PC-9 (cell line): Measurements from ENCODE around the gene SPOP. TPM values are rescaled to one million over a fixed set of nuclear protein-coding genes. Genes with fewer than 3 reads are reported as not detected.

ENCODE experiments used
- BruUV-seq: library from RNA; stranded (reverse); fragments of 400-500 nt; replicated peaks from 2 replicates; lab custom pipeline; 2021; lab: Mats Ljungman, UMichigan
- CTCF ChIA-PET: fragments of 300-600 bp; sonication (Branson Sonifier 250); formaldehyde crosslinking; loops from one replicate; lab custom pipeline; 2022; ENCODE audit warnings: antibody characterized with exemption; lab: Charles Lee
- POLR2A ChIA-PET: fragments of 300-600 bp; sonication (Branson Sonifier 250); formaldehyde crosslinking; loops from one replicate; lab custom pipeline; 2022; ENCODE audit warnings: antibody characterized with exemption; ENCODE audit not compliant: unreplicated experiment; lab: Charles Lee
- DNase-seq, 2 experiments: peaks; one replicate each; pipeline versions ENCODE4 v3.0.0 to v3.0.0-alpha.2; 2015 to 2022; ENCODE audit warnings: mixed read lengths in 1 of 2
- H2AFZ ChIP-seq: fragments of 200-600 bp; sonication (generic); 2 replicates; pipeline ENCODE4 v1.8.1; 2017; ENCODE audit warnings: antibody characterized with exemption
- H3F3A ChIP-seq: fragments of 200-600 bp; sonication (generic); 2 replicates; pipeline ENCODE4 v1.8.1; 2017; ENCODE audit warnings: antibody characterized with exemption, mild to moderate bottlenecking, low read depth; ENCODE audit not compliant: insufficient read depth
- H3K27ac ChIP-seq: fragments of 200-600 bp; sonication (generic); 2 replicates; pipeline ENCODE4 v1.6.1; 2016; ENCODE audit warnings: mixed run types
- H3K27me3 ChIP-seq: fragments of 200-600 bp; sonication (generic); 2 replicates; pipeline ENCODE4 v1.6.1; 2016; ENCODE audit warnings: low read depth, mixed run types; ENCODE audit not compliant: insufficient read depth
- H3K36me3 ChIP-seq: fragments of 200-600 bp; sonication (generic); 2 replicates; pipeline ENCODE4 v1.6.1; 2016; ENCODE audit warnings: low read depth, mixed run types
- H3K4me1 ChIP-seq: fragments of 200-600 bp; sonication (generic); replicated peaks from 2 replicates; pipeline ENCODE4 v1.6.1; 2016; ENCODE audit warnings: mixed run types; ENCODE audit not compliant: insufficient read depth
- H3K4me2 ChIP-seq: fragments of 200-600 bp; sonication (generic); 2 replicates; pipeline ENCODE4 v1.6.1; 2017; ENCODE audit warnings: mixed run types
- H3K4me3 ChIP-seq: fragments of 200-600 bp; sonication (generic); 2 replicates; pipeline ENCODE4 v1.6.1; 2016; ENCODE audit warnings: mixed run types
- H3K79me2 ChIP-seq: fragments of 200-600 bp; sonication (generic); 2 replicates; pipeline ENCODE4 v1.6.1; 2017; ENCODE audit warnings: low read depth, mixed run types
- H3K9me2 ChIP-seq: fragments of 200-600 bp; sonication (generic); 2 replicates; pipeline ENCODE4 v1.8.1; 2017; ENCODE audit warnings: mild to moderate bottlenecking; ENCODE audit not compliant: insufficient read depth
- H3K9me3 ChIP-seq: fragments of 200-600 bp; sonication (generic); 2 replicates; pipeline ENCODE4 v1.8.1; 2016; ENCODE audit warnings: low read depth; ENCODE audit not compliant: insufficient read depth
- H4K20me1 ChIP-seq: fragments of 200-600 bp; sonication (generic); 2 replicates; pipeline ENCODE4 v1.8.1; 2017; ENCODE audit not compliant: insufficient read depth
- CTCF ChIP-seq: fragments of 200-600 bp; sonication (generic); conservative IDR thresholded peaks from 2 replicates; pipeline ENCODE4 v1.6.1; 2017; ENCODE audit warnings: mixed run types, antibody characterized with exemption, mild to moderate bottlenecking, moderate library complexity
- EZH2 ChIP-seq: fragments of 200-600 bp; sonication (generic); IDR thresholded peaks from 2 replicates; pipeline ENCODE4 v1.8.0; 2017; ENCODE audit warnings: antibody characterized with exemption, low read depth
- intact Hi-C: fragments of 100-400 bp; cut with micrococcal nuclease; formaldehyde crosslinking; loops from one replicate; pipeline ENCODE4 v1.10.0; 2022; ENCODE audit not compliant: unreplicated experiment
- total RNA-seq: library from RNA; stranded (reverse); gene quantifications from 2 replicates; pipeline ENCODE4 v1.2.3, GENCODE V29; 2021

SPOP gene
- total RNA-seq, 1 experiment from 2014 or later = 41.7 TPM

DNA sequence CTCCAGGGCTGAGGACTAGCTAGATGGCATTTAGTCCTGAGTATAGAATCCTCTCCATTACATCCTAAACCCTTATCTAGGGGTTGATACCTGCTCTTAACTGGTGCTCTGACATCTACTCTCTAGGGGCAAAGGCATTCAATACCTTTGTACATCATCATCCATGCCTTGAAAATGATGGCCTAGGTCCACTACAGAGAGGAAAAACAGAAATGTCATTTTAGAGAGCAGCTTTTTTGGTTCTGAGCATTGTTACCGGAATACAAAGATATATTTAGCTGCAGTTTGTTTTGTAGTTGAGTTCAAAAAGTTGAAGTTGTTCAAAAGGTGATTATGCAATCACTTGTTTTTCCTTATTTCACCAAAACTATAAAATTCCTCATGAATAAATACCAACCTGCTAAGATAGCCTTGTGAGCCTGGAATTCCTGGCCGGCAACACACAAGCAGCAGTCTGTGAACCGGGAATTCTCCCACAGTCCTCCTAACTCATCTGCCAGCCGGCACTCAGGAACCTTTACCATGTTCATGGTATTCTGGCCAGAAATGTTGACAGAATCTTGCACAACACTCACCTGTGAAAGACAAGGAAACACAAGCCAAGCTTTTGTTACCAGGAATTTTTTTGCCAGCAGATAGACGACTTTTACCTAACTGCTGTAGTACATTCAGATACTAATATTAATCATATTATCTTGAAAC, 66.9 kb downstream of the SPOP start:
- Histone ChIP-seq H3K27me3 (no peaks in the 10 kb centered on the region), H3F3A (no peaks in the 10 kb centered on the region), H3K79me2 (no peaks in the 10 kb centered on the region), H3K9me3 (no peaks in the 10 kb centered on the region), H3K27ac (no peak overlapping the region), H3K4me1 (no peaks in the 10 kb centered on the region), H3K4me2 (no peak overlapping the region), H3K9me2 (no peaks in the 10 kb centered on the region), H4K20me1 (no peaks in the 10 kb centered on the region), H3K4me3 (no peak overlapping the region), H3K36me3 (peaks cover 23% of the 10 kb centered on the region; the same call in 1 of the 2 replicates), H2AFZ (no peak overlapping the region)
- TF ChIP-seq CTCF (no peak), EZH2 (no peak)
- ChIA-PET CTCF (no interaction called here), POLR2A (no interaction called here)
- intact Hi-C loops = no loop called here
- no TSS peak for BruUV-seq
- DNase-seq = no peak

GRCh38 chr17:49604314-49604869, 73.5 kb downstream of the SPOP start:
- H2AFZ ChIP-seq = no peak overlapping the region
- ChIA-PET POLR2A (no interaction called here), CTCF (no interaction called here)
- no TSS peak for BruUV-seq
- no peaks in the 10 kb centered on the region for H3K9me2 ChIP-seq
- DNase-seq = no peak
- no peak overlapping the region for H3K4me2 ChIP-seq
- no peaks in the 10 kb centered on the region for H3K4me1 ChIP-seq
- H3K9me3 ChIP-seq = no peaks in the 10 kb centered on the region
- intact Hi-C loops = no loop called here
- TF ChIP-seq EZH2 (no peak), CTCF (no peak)
- H3K27me3 ChIP-seq = no peaks in the 10 kb centered on the region
- no peak overlapping the region for H3K27ac ChIP-seq
- H3K4me3 ChIP-seq = no peak overlapping the region
- H3F3A ChIP-seq = no peaks in the 10 kb centered on the region; the same call in 1 of the 2 replicates
- H3K79me2 ChIP-seq = no peaks in the 10 kb centered on the region
- 0 out of 2 replicates have a peak, but pooled peaks cover 7% of the 10 kb centered on the region for H4K20me1 ChIP-seq
- H3K36me3 ChIP-seq = 0 out of 2 replicates have a peak, but pooled peaks cover 30% of the 10 kb centered on the region

GRCh38 chr17:49603720-49604119, 74.2 kb downstream of the SPOP start:
- Histone ChIP-seq H3K79me2 (no peaks in the 10 kb centered on the region), H3K4me2 (no peak overlapping the region), H3K9me3 (no peaks in the 10 kb centered on the region), H2AFZ (no peak overlapping the region), H3K4me1 (no peaks in the 10 kb centered on the region), H3K9me2 (no peaks in the 10 kb centered on the region), H3K4me3 (no peak overlapping the region), H3K27ac (no peak overlapping the region), H3K36me3 (0 out of 2 replicates have a peak, but pooled peaks cover 29% of the 10 kb centered on the region), H4K20me1 (0 out of 2 replicates have a peak, but pooled peaks cover 7% of the 10 kb centered on the region), H3K27me3 (no peaks in the 10 kb centered on the region), H3F3A (no peaks in the 10 kb centered on the region; the same call in 1 of the 2 replicates)
- 0 out of 2 replicates have a peak, but pooled peaks have one; percentile 22 for TF ChIP-seq CTCF
- TF ChIP-seq EZH2 = no peak
- intact Hi-C loops = no loop called here
- ChIA-PET CTCF (no interaction called here), POLR2A (no interaction called here)
- no peak for DNase-seq
- no TSS peak for BruUV-seq
